HepG2 (cell line): ENCODE data around the gene SLC35F6. TPM values are rescaled to one million over a fixed set of nuclear protein-coding genes. Genes with fewer than 3 reads are reported as not detected.
A peak's percentile ranks its signal among the peaks of the same experiment; 100 is the strongest.

Source experiments
- ATAC-seq: fragments of 200-7000 bp; cut with Tn5 transposase; 3 replicates; pipeline ENCODE4 v1.9.1; 2020; ENCODE audit warnings: mild to moderate bottlenecking, moderate library complexity
- BruUV-seq: library from RNA; stranded (reverse); fragments of 400-500 nt; replicated peaks from 2 replicates; lab custom pipeline; 2021; lab: Mats Ljungman, UMichigan
- CTCF ChIA-PET: fragments of 300-600 bp; formaldehyde crosslinking; extraction: SDS; loops from one replicate; lab custom pipeline; 2021; ENCODE audit warnings: low total read pairs, inconsistent platforms, low intra/inter-chr PET ratio; lab: Yijun Ruan, JAX
- POLR2A ChIA-PET: fragments of 350-600 bp; sonication (Branson Sonifier 250); formaldehyde crosslinking; loops from one replicate; lab custom pipeline; 2020; ENCODE audit warnings: antibody characterized with exemption, inconsistent platforms; lab: Yijun Ruan, JAX
- DNase-seq: peaks from one replicate; pipeline ENCODE4 v3.0.0-alpha.2; 2015; ENCODE audit warnings: low spot score
- FAIRE-seq: peaks from 3 replicates; lab custom pipeline; 2011; peaks lifted over from hg19 to GRCh38; lab: Jason Lieb, UNC
- H2AFZ ChIP-seq: one replicate; pipeline ENCODE4 v1.6.1; 2011; ENCODE audit warnings: low read length, inconsistent platforms
- H3K27ac ChIP-seq: fragments of 300-600 bp; 3 replicates; pipeline ENCODE4 v1.8.0; 2011; ENCODE audit warnings: mixed run types, mild to moderate bottlenecking, mixed read lengths, low read length, inconsistent platforms; ENCODE audit not compliant: insufficient read depth; ENCODE audit errors: extremely low read length
- H3K27me3 ChIP-seq, 2 experiments: fragments of 200-600 bp in 1 of 2; 2 replicates in 1 of 2; 3 replicates in 1 of 2; pipeline versions ENCODE4 v1.6.0 to v1.8.0; 2011; ENCODE audit warnings: low read length in 2 of 2, mild to moderate bottlenecking in 2 of 2, moderate library complexity in 2 of 2, inconsistent platforms in 1 of 2; ENCODE audit not compliant: insufficient read depth in 2 of 2, control insufficient read depth in 1 of 2
- H3K36me3 ChIP-seq, 2 experiments: fragments of 200-600 bp in 1 of 2; replicated peaks in 1 of 2; 2 replicates in 1 of 2; 3 replicates in 1 of 2; pipeline versions ENCODE4 v1.5.1 to v1.8.0; 2011; ENCODE audit warnings: low read length in 2 of 2, inconsistent platforms in 1 of 2; ENCODE audit not compliant: insufficient read depth in 2 of 2, control insufficient read depth in 1 of 2
- H3K4me1 ChIP-seq: 2 replicates; pipeline ENCODE4 v1.5.1; 2012; ENCODE audit warnings: low read length, inconsistent platforms; ENCODE audit not compliant: insufficient read depth
- H3K4me2 ChIP-seq: 2 replicates; pipeline ENCODE4 v1.6.0; 2011; ENCODE audit warnings: low read depth, low read length, inconsistent platforms
- H3K4me3 ChIP-seq, 3 experiments: fragments of 200-600 bp in 1 of 3; sonication (generic), shearing (Covaris generic) in 1 of 3; replicated peaks in 1 of 3; 2 replicates each; pipeline ENCODE4 v1.5.1; 2011 to 2016; ENCODE audit warnings: low read length in 3 of 3, inconsistent platforms in 2 of 3, low read depth in 2 of 3, mild to moderate bottlenecking in 2 of 3, control low read depth in 1 of 3, mixed read lengths in 1 of 3; ENCODE audit not compliant: insufficient read depth in 1 of 3
- H3K79me2 ChIP-seq: one replicate; pipeline ENCODE4 v1.6.1; 2011; ENCODE audit warnings: low read length, inconsistent platforms; ENCODE audit not compliant: insufficient read depth
- H3K9ac ChIP-seq: 2 replicates; pipeline ENCODE4 v1.6.0; 2011; ENCODE audit warnings: mild to moderate bottlenecking, low read depth, low read length, inconsistent platforms; ENCODE audit not compliant: insufficient read depth
- H3K9me3 ChIP-seq: 2 replicates; pipeline ENCODE4 v1.5.1; 2012; ENCODE audit warnings: mild to moderate bottlenecking, low read length
- H4K20me1 ChIP-seq: 2 replicates; pipeline ENCODE4 v1.6.0; 2011; ENCODE audit warnings: inconsistent platforms, mild to moderate bottlenecking, low read length, moderate library complexity; ENCODE audit not compliant: insufficient read depth
- HMG20B ChIP-seq: conservative IDR thresholded peaks from 2 replicates; pipeline ENCODE4 v1.6.1; 2016; ENCODE audit warnings: missing genetic modification reagents, missing compliant biosample characterization
- KDM1A ChIP-seq: IDR thresholded peaks from 2 replicates; pipeline ENCODE4 v1.6.1; 2016; ENCODE audit warnings: missing compliant biosample characterization
- SP140L ChIP-seq: sonication (generic); formaldehyde crosslinking; IDR thresholded peaks from 2 replicates; pipeline ENCODE4 v1.4.0; 2020; ENCODE audit warnings: missing genetic modification reagents, borderline replicate concordance
- USF2 ChIP-seq, 2 experiments: sonication (generic) in 1 of 2; formaldehyde crosslinking in 1 of 2; IDR thresholded peaks; 2 replicates each; pipeline versions ENCODE4 v1.5.1 to v1.6.1; 2011 to 2020; ENCODE audit warnings: borderline replicate concordance in 1 of 2, low read depth in 1 of 2, low read length in 1 of 2, mild to moderate bottlenecking in 1 of 2, missing genetic modification reagents in 1 of 2, moderate library complexity in 1 of 2
- ZMYM3 ChIP-seq: sonication (generic); formaldehyde crosslinking; IDR thresholded peaks from 2 replicates; pipeline ENCODE4 v1.5.1; 2020; ENCODE audit warnings: mild to moderate bottlenecking, missing genetic modification reagents
- ZNF20 ChIP-seq: sonication (generic); formaldehyde crosslinking; IDR thresholded peaks from 2 replicates; pipeline ENCODE4 v1.4.0; 2020; ENCODE audit warnings: mild to moderate bottlenecking, moderate library complexity, missing genetic modification reagents
- ZNF768 ChIP-seq: sonication (generic); formaldehyde crosslinking; IDR thresholded peaks from 2 replicates; pipeline ENCODE4 v1.4.0; 2020; ENCODE audit warnings: missing genetic modification reagents
- WGBS: methylation state at CpG from one replicate; pipeline ENCODE4 v1.1.6; 2017; ENCODE audit warnings: low lambda C conversion rate; 5-methylcytosine and 5-hydroxymethylcytosine counted together
- in situ Hi-C: cut with HindIII; loops from 2 replicates; pipeline ENCODE4 v1.10.0; 2017; ENCODE audit warnings: low pct_unique_long_range_greater_than_20kb; ENCODE audit not compliant: extremely low pct_ligation_motif_present
- intact Hi-C: fragments of 100-400 bp; cut with micrococcal nuclease; formaldehyde crosslinking; loops from one replicate; pipeline ENCODE4 v1.10.0; 2022; ENCODE audit not compliant: unreplicated experiment
- polyA plus RNA-seq, 8 experiments: library from polyadenylated mRNA; depleted of rRNA in 3 of 8; stranded (reverse) in 7 of 8; unstranded in 1 of 8; fragments of >200 nt; fragmentation: Illumina TruSeq in 4 of 8; extraction: Trizol in 4 of 8; gene quantifications; 2 replicates each; pipeline versions ENCODE4 v1.2.1 to v1.2.3, GENCODE V29; 2011 to 2016; ENCODE audit warnings: low read depth in 4 of 8, missing spikeins in 1 of 8, mixed read lengths in 1 of 8; ENCODE audit not compliant: insufficient read depth in 1 of 8
- total RNA-seq, 5 experiments: library from RNA; depleted of rRNA; stranded (reverse); fragments of >200 nt; fragmentation: Illumina TruSeq; extraction: Trizol; gene quantifications; 2 replicates each; pipeline ENCODE4 v1.2.3, GENCODE V29; 2016; ENCODE audit warnings: low read depth in 1 of 5

The SLC35F6 gene
- total and polyA plus RNA-seq, 2 of the 13 experiments (the other 11 are each of a cell fraction or from before 2014, with no cell fraction given) = 15.2 to 21.2 TPM

- H3K27ac ChIP-seq = no peak overlapping the region
- H3K9ac ChIP-seq = no peak overlapping the region
- no peaks in the 10 kb centered on the region for H3K79me2 ChIP-seq
- no peak for DNase-seq
- peaks cover 3 to 58% of the 10 kb centered on the region in 2 experiments; a peak in 4 of 5 replicates for H3K27me3 ChIP-seq
- POLR2A ChIA-PET = no interaction called here
- H3K4me1 ChIP-seq = peaks cover 48% of the 10 kb centered on the region
- H2AFZ ChIP-seq = no peak overlapping the region
- intact Hi-C loops = loop anchor here (10.0 kb wide), 1 partner anchor 89 kb away; no protein-coding TSS in a partner anchor
- TF ChIP-seq USF2 (IDR thresholded peaks at IDR 0.05; ENCODE audit: low read depth, low read length) (0 out of 2 replicates have a peak, but pooled peaks have one; percentile 1), USF2 (CRISPR knock-in tag; IDR thresholded peaks at IDR 0.05; ENCODE audit: borderline replicate concordance) (no peak), KDM1A (CRISPR knock-in tag) (0 out of 2 replicates have a peak, but pooled peaks have one; percentile 11), ZNF768 (peak; percentile 91), ZMYM3 (peak; percentile 39; the same call in 1 of the 2 replicates), HMG20B (CRISPR knock-in tag) (no peak), ZNF20 (CRISPR knock-in tag) (no peak), SP140L (CRISPR knock-in tag) (no peak)
- in situ Hi-C loops = no loop called here
- CTCF ChIA-PET = no interaction called here
- no peaks in the 10 kb centered on the region for H3K36me3 ChIP-seq
- no peaks in the 10 kb centered on the region for H4K20me1 ChIP-seq
- no peak overlapping the region for H3K4me3 ChIP-seq
- no peak for ATAC-seq
- H3K9me3 ChIP-seq = no peaks in the 10 kb centered on the region
- no peak overlapping the region for H3K4me2 ChIP-seq
- no peak for FAIRE-seq
- WGBS = 31% methylated on average over 3 of the region's 3 CpGs
- no TSS peak for BruUV-seq
These were observed 40.6 kb upstream of the SLC35F6 start for GRCh38 chr2:26723475-26723874.
